ENCODE data around the gene FAM53B.
A peak's percentile ranks its signal among the peaks of the same experiment; 100 is the strongest.
"Not testable (repeated sequence)": the region's sequence is repeated elsewhere in the genome, so short reads cannot be mapped to it uniquely, and the experiment has no call there.

The FAM53B gene, protein sequence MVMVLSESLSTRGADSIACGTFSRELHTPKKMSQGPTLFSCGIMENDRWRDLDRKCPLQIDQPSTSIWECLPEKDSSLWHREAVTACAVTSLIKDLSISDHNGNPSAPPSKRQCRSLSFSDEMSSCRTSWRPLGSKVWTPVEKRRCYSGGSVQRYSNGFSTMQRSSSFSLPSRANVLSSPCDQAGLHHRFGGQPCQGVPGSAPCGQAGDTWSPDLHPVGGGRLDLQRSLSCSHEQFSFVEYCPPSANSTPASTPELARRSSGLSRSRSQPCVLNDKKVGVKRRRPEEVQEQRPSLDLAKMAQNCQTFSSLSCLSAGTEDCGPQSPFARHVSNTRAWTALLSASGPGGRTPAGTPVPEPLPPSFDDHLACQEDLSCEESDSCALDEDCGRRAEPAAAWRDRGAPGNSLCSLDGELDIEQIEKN

GRCh38 chr10:124744102-124745050 is at the start of gene FAM53B:
TSS of gene FAM53B (minus strand) at chr10:124744378. CDS start at chr10:124706713, 37,665 bp downstream.
- no peak for DNase-seq (ENCODE audit: extremely low read depth, low read depth)
- TF ChIP-seq CTCF (IDR thresholded peaks at IDR 0.05; ENCODE audit: low read depth, low read length), result no peak

- TF ChIP-seq CTCF (IDR thresholded peaks at IDR 0.05; ENCODE audit: low read depth, low read length), result no peak
- no peak for DNase-seq (ENCODE audit: extremely low read depth, low read depth)
Observed at GRCh38 chr10:124792998-124793352, 48.8 kb upstream of the FAM53B start.

DNA sequence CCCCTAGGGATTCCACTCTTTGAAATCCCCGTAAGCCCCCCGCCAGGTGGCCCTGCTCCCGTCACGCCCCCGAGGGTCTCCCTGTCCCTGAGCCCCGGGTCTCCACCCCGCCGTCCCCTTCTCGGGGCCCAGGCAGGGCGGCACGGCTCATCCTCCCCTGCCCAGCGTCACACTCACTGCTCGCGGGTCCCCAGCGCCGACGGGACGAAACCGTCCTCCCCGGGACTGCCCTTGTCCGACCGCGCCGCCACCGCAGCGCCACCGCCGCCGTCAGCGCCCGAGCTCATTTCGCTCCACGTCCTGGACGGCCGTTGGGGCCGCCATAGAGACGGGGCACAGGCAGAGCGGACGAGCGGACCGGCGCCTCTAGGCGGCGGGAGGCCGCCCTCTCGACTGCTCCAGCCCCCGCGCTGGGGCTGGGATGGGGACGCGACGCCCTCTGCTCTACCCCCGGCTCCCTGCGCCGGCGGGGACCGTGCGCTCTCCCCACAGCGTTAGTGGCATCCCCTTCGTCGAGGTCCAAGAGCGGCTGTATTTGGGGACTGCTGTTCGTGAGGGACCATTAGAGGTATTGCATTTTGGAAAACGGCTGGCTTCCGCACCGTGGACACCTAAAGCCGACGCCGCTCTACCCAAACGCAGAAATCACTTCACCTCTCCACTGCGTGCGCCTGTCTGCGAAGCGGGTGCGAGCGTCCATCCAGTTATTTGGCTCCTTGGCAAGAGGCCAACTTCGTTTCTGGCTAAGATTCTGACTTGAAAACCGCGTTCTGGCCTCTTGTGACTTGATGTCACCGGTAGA is 47.6 kb upstream of the FAM53B start, which contains the start of gene EEF1AKMT2:
Gene EEF1AKMT2, minus strand, starts transcription at position 341 of the 802 bp plus-strand sequence. Its CDS starts 54 bp downstream, at position 287.
- DNase-seq (ENCODE audit: extremely low read depth, low read depth), result peak; percentile 64
- no peak; the same call in 1 of the 2 replicates for TF ChIP-seq CTCF (IDR thresholded peaks at IDR 0.05; ENCODE audit: low read depth, low read length)

DNA sequence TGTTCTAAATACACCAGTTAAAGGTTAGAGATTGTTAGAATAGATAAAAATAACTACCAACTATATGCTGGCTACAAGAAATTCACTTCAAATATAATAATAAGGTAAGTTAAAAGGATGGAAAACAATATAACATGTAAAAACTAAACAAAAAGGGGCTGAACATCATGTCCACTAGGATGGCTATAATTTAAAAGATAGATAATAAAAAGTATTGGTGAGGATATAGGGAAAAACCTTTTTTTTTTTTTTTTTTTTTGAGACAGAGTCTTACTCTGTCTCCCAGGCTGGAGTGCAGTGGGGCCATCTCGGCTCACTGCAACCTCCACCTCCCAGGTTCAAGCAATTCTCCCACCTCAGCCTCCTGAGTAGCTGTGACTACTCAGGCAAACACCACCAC is 38.7 kb upstream of the FAM53B start:
- DNase-seq (ENCODE audit: extremely low read depth, low read depth), result not testable (repeated sequence)

DNA sequence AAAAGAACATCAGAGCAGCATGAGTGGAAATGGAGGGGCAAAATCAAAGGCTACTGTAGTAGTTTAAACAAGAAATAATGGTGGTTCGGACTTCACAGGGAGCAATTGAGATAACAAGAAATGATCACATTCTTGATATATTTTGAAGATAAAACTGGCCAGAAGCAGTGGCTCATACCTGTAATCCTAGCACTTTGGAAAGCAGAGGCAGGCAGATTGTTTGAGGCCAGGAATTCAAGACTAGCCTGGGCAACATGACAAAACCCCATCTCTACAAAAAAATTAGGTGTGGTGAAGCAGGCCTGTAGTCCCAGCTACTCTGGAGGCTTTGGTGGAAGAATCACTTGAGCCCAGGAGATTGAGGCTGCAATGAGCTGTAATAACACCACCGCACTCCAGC is 24.6 kb upstream of the FAM53B start:
- no peak for DNase-seq (ENCODE audit: extremely low read depth, low read depth)
- TF ChIP-seq CTCF (IDR thresholded peaks at IDR 0.05; ENCODE audit: low read depth, low read length), result no peak

- no peak for DNase-seq (ENCODE audit: extremely low read depth, low read depth)
- TF ChIP-seq CTCF (IDR thresholded peaks at IDR 0.05; ENCODE audit: low read depth, low read length), result no peak
Observed at GRCh38 chr10:124765256-124765655, 21.1 kb upstream of the FAM53B start.

GRCh38 chr10:124763267-124763666 is 19.1 kb upstream of the FAM53B start:
- TF ChIP-seq CTCF (IDR thresholded peaks at IDR 0.05; ENCODE audit: low read depth, low read length), result no peak
- DNase-seq (ENCODE audit: extremely low read depth, low read depth), result no peak

All from AG09319 (cell line).